Measurements from ENCODE around the gene RSPO1. TPM values are rescaled to one million over a fixed set of nuclear protein-coding genes. Genes with fewer than 3 reads are reported as not detected.

The RSPO1 gene
- total and polyA plus RNA-seq, 2 of the 13 experiments (the other 11 are each of a cell fraction or from before 2014, with no cell fraction given), result not detected

GRCh38 chr1:37595440-37596181, 39.1 kb downstream of the RSPO1 start, which contains the start of gene GNL2 (continued):
- TF ChIP-seq HIC2 (CRISPR knock-in tag; IDR thresholded peaks at IDR 0.05; ENCODE audit: low read depth) (0 out of 2 replicates have a peak, but pooled peaks have one; percentile 25), ZBTB40 (IDR thresholded peaks at IDR 0.05) (peak; percentile 67), ZBTB40 (CRISPR knock-in tag; IDR thresholded peaks at IDR 0.05) (peak; percentile 56), FOXO1 (CRISPR knock-in tag; IDR thresholded peaks at IDR 0.05) (no peak; the same call in 1 of the 2 replicates), NR3C1 (CRISPR knock-in tag; IDR thresholded peaks at IDR 0.05) (no peak), ZNF766 (CRISPR knock-in tag; IDR thresholded peaks at IDR 0.05; ENCODE audit: borderline replicate concordance) (peak; percentile 35), NCOR1 (IDR thresholded peaks at IDR 0.05; ENCODE audit: borderline replicate concordance, low read length) (no peak; the same call in 1 of the 2 replicates), RBAK (CRISPR knock-in tag; IDR thresholded peaks at IDR 0.05) (no peak), ZNF263 (CRISPR knock-in tag; IDR thresholded peaks at IDR 0.05) (peak; percentile 50; the same call in 1 of the 2 replicates), PRDM10 (CRISPR knock-in tag; IDR thresholded peaks at IDR 0.05; ENCODE audit: low read depth) (no peak), SRSF1 (optimal IDR thresholded peaks at IDR 0.05; ENCODE audit: low read depth, low read length) (no peak)
- TF ChIP-seq, protein P1, sequence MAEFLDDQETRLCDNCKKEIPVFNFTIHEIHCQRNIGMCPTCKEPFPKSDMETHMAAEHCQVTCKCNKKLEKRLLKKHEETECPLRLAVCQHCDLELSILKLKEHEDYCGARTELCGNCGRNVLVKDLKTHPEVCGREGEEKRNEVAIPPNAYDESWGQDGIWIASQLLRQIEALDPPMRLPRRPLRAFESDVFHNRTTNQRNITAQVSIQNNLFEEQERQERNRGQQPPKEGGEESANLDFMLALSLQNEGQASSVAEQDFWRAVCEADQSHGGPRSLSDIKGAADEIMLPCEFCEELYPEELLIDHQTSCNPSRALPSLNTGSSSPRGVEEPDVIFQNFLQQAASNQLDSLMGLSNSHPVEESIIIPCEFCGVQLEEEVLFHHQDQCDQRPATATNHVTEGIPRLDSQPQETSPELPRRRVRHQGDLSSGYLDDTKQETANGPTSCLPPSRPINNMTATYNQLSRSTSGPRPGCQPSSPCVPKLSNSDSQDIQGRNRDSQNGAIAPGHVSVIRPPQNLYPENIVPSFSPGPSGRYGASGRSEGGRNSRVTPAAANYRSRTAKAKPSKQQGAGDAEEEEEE (CRISPR knock-in tag; IDR thresholded peaks at IDR 0.05; ENCODE audit: borderline replicate concordance), result no peak
